Hair follicle dermal papilla cell (primary cell): Measurements from ENCODE around the gene CLEC6A. TPM values are rescaled to one million over a fixed set of nuclear protein-coding genes. Genes with fewer than 3 reads are reported as not detected.

ENCODE experiments used
- small RNA-seq: library from RNA; depleted of rRNA; stranded (forward); fragments of <200 nt; gene quantifications from one replicate; pipeline ENCODE3, GENCODE V24; 2012
- total RNA-seq: library from RNA; depleted of rRNA; stranded (reverse); fragments of >200 nt; gene quantifications from 2 replicates; pipeline ENCODE4 v1.2.3, GENCODE V29; 2012

Gene CLEC6A
- not detected in 2 replicates for total RNA-seq

GRCh38 chr12:8455727-8456360 is at the start of gene CLEC6A:
TSS of gene CLEC6A (plus strand) at chr12:8455962. CDS start at chr12:8456112, 150 bp downstream.

GRCh38 chr12:8513256-8513655 is 57.5 kb downstream of the CLEC6A start, which contains the start of gene CLEC4D:
TSS of gene CLEC4D (plus strand) at chr12:8513503. CDS start at chr12:8513733, 230 bp downstream.

Small RNA genes within 50 kb of the gene (small RNA-seq; reads per million reads assigned to genes)
- not detected for gene RNU6-275P

Other genes starting within 250 kb of the CLEC6A start
- 0.12 and 0.16 TPM in 2 replicates for gene FAM90A1, start 228.3 kb upstream of the CLEC6A start, total RNA-seq
- not detected in 2 replicates for gene CLEC4D, start 57.5 kb downstream of the CLEC6A start, total RNA-seq
- gene CLEC4E, start 84.9 kb downstream of the CLEC6A start, total RNA-seq = not detected in 2 replicates
- gene AICDA, start 156.9 kb downstream of the CLEC6A start, total RNA-seq = not detected in 2 replicates
- gene MFAP5, start 206.9 kb downstream of the CLEC6A start, total RNA-seq = 200 and 206 TPM in 2 replicates
- 34.5 and 35.9 TPM in 2 replicates for gene RIMKLB, start 242.0 kb downstream of the CLEC6A start, total RNA-seq